A673 (cell line): ENCODE data around the gene FOS.

Source experiments
- EZH2 ChIP-seq: fragments of 200-600 bp; sonication (generic); IDR thresholded peaks from 2 replicates; pipeline ENCODE4 v1.6.1; 2017; ENCODE audit warnings: borderline replicate concordance, low read depth, mild to moderate bottlenecking, mixed read lengths, antibody characterized with exemption, low read length; ENCODE audit not compliant: poor library complexity, severe bottlenecking
- TF ChIP-seq, protein P1 (sequence below): fragments of 300-800, 200-600 bp; sonication (generic); conservative IDR thresholded peaks from 2 replicates; pipeline ENCODE4 v1.5.1; 2017; ENCODE audit warnings: low read depth, mild to moderate bottlenecking, antibody characterized with exemption, low read length, moderate library complexity, mixed read lengths

DNA sequence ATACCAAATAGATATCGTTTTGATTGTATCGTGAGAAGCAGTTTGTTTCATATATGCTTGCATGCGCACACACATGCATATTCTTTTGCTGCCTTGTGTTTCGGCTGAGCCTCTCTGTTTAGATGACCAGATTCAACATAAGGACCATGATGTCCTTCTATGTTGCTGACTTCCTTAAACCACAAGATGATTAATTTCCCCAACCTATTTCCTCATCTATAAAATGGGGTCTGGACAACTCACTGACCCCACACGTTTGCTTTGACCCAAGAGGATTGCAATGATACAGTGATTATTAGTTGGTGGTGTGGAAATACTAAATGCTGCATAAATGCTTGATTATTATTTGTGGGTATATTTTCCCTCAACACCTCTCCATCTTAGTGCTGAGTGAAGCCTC is 16.8 kb upstream of the FOS start:
- TF ChIP-seq, protein P1, sequence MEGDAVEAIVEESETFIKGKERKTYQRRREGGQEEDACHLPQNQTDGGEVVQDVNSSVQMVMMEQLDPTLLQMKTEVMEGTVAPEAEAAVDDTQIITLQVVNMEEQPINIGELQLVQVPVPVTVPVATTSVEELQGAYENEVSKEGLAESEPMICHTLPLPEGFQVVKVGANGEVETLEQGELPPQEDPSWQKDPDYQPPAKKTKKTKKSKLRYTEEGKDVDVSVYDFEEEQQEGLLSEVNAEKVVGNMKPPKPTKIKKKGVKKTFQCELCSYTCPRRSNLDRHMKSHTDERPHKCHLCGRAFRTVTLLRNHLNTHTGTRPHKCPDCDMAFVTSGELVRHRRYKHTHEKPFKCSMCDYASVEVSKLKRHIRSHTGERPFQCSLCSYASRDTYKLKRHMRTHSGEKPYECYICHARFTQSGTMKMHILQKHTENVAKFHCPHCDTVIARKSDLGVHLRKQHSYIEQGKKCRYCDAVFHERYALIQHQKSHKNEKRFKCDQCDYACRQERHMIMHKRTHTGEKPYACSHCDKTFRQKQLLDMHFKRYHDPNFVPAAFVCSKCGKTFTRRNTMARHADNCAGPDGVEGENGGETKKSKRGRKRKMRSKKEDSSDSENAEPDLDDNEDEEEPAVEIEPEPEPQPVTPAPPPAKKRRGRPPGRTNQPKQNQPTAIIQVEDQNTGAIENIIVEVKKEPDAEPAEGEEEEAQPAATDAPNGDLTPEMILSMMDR = no peak
- no peak for TF ChIP-seq EZH2
